Measurements from ENCODE around the gene MAP6. TPM values are rescaled to one million over a fixed set of nuclear protein-coding genes. Genes with fewer than 3 reads are reported as not detected.

The MAP6 gene
- total RNA-seq, 3 donors from 2014 or later (not counting 1 experiment from before 2014, with no cell fraction given): not detected

GRCh38 chr11:75653532-75653931 lies 15.3 kb downstream of the MAP6 start:
- H3K9me3 Mint-ChIP-seq: no peaks in the 10 kb centered on the region
- Histone ChIP-seq H3K4me1 (ENCODE audit: control insufficient read depth, insufficient read depth, low read length) (no peaks in the 10 kb centered on the region), H3K4me3 (ENCODE audit: low read length) (no peak overlapping the region), H3K27ac (ENCODE audit: low read length) (no peak overlapping the region), H3K36me3 (ENCODE audit: control insufficient read depth, insufficient read depth, low read length) (no peaks in the 10 kb centered on the region), H3K9me3 (ENCODE audit: control insufficient read depth, insufficient read depth, low read length) (no peaks in the 10 kb centered on the region), H3K27me3 (ENCODE audit: control insufficient read depth, insufficient read depth, low read length) (no peaks in the 10 kb centered on the region)
- no peak overlapping the region for H3K4me3 Mint-ChIP-seq
- H3K36me3 Mint-ChIP-seq: no peaks in the 10 kb centered on the region
- DNase-seq (no peak), ATAC-seq (no peak)
- TF ChIP-seq CTCF (IDR thresholded peaks at IDR 0.05): no peak
- WGBS (ENCODE audit: insufficient coverage): 100% methylated on average over 1 of the region's 1 CpG
- H3K27ac Mint-ChIP-seq: no peak overlapping the region
- no peaks in the 10 kb centered on the region for H3K4me1 Mint-ChIP-seq
- intact Hi-C loops (cut with micrococcal nuclease): no loop called here
- peaks cover 23 to 35% of the 10 kb centered on the region in 2 donors for H3K27me3 Mint-ChIP-seq (ENCODE audit: low read depth in 2 of 2)

GRCh38 chr11:75652936-75653335 lies 15.9 kb downstream of the MAP6 start:
- TF ChIP-seq CTCF (IDR thresholded peaks at IDR 0.05): no peak
- no peaks in the 10 kb centered on the region for H3K4me1 Mint-ChIP-seq
- H3K36me3 ChIP-seq (ENCODE audit: control insufficient read depth, insufficient read depth, low read length): no peaks in the 10 kb centered on the region
- H3K27ac ChIP-seq (ENCODE audit: low read length): no peak overlapping the region
- no peaks in the 10 kb centered on the region for H3K36me3 Mint-ChIP-seq
- H3K4me3 Mint-ChIP-seq: no peak overlapping the region
- WGBS (ENCODE audit: insufficient coverage): 95% methylated on average over 6 of the region's 6 CpGs
- no peak overlapping the region for H3K27ac Mint-ChIP-seq
- no peaks in the 10 kb centered on the region for H3K9me3 ChIP-seq (ENCODE audit: control insufficient read depth, insufficient read depth, low read length)
- no peaks in the 10 kb centered on the region for H3K9me3 Mint-ChIP-seq
- intact Hi-C loops (cut with micrococcal nuclease): no loop called here
- H3K4me3 ChIP-seq (ENCODE audit: low read length): no peak overlapping the region
- H3K27me3 Mint-ChIP-seq (ENCODE audit: low read depth in 2 of 2): peaks cover 20 to 29% of the 10 kb centered on the region in 2 donors
- no peak for ATAC-seq
- no peaks in the 10 kb centered on the region for H3K27me3 ChIP-seq (ENCODE audit: control insufficient read depth, insufficient read depth, low read length)
- DNase-seq: no peak
- H3K4me1 ChIP-seq (ENCODE audit: control insufficient read depth, insufficient read depth, low read length): no peaks in the 10 kb centered on the region

- Mint-ChIP-seq H3K4me3 (no peak overlapping the region), H3K36me3 (no peaks in the 10 kb centered on the region), H3K27ac (no peak overlapping the region), H3K4me1 (no peaks in the 10 kb centered on the region), H3K9me3 (no peaks in the 10 kb centered on the region), H3K27me3 (ENCODE audit: low read depth in 2 of 2) (peaks cover 12 to 24% of the 10 kb centered on the region in 2 donors)
- Histone ChIP-seq H3K4me3 (ENCODE audit: low read length) (no peak overlapping the region), H3K9me3 (ENCODE audit: control insufficient read depth, insufficient read depth, low read length) (no peaks in the 10 kb centered on the region), H3K36me3 (ENCODE audit: control insufficient read depth, insufficient read depth, low read length) (no peaks in the 10 kb centered on the region), H3K27me3 (ENCODE audit: control insufficient read depth, insufficient read depth, low read length) (no peaks in the 10 kb centered on the region), H3K4me1 (ENCODE audit: control insufficient read depth, insufficient read depth, low read length) (no peaks in the 10 kb centered on the region), H3K27ac (ENCODE audit: low read length) (no peak overlapping the region)
- ATAC-seq (no peak), DNase-seq (no peak)
- TF ChIP-seq CTCF (IDR thresholded peaks at IDR 0.05): no peak
- intact Hi-C loops (cut with micrococcal nuclease): no loop called here
- 85% methylated on average over 4 of the region's 4 CpGs for WGBS (ENCODE audit: insufficient coverage)
Observed at GRCh38 chr11:75651218-75651617, 17.6 kb downstream of the MAP6 start.

GRCh38 chr11:75650167-75650723 lies 18.6 kb downstream of the MAP6 start:
- Histone ChIP-seq H3K36me3 (ENCODE audit: control insufficient read depth, insufficient read depth, low read length) (no peaks in the 10 kb centered on the region), H3K4me1 (ENCODE audit: control insufficient read depth, insufficient read depth, low read length) (no peaks in the 10 kb centered on the region), H3K27ac (ENCODE audit: low read length) (no peak overlapping the region), H3K4me3 (ENCODE audit: low read length) (no peak overlapping the region), H3K9me3 (ENCODE audit: control insufficient read depth, insufficient read depth, low read length) (no peaks in the 10 kb centered on the region), H3K27me3 (ENCODE audit: control insufficient read depth, insufficient read depth, low read length) (no peaks in the 10 kb centered on the region)
- Mint-ChIP-seq H3K9me3 (no peaks in the 10 kb centered on the region), H3K27me3 (ENCODE audit: low read depth in 2 of 2) (peaks cover 18 to 32% of the 10 kb centered on the region in 2 donors), H3K36me3 (no peaks in the 10 kb centered on the region), H3K27ac (no peak overlapping the region), H3K4me3 (no peak overlapping the region), H3K4me1 (no peaks in the 10 kb centered on the region)
- intact Hi-C loops (cut with micrococcal nuclease): no loop called here
- no peak for DNase-seq
- no peak for TF ChIP-seq CTCF (IDR thresholded peaks at IDR 0.05)
- WGBS (ENCODE audit: insufficient coverage): 82% methylated on average over 3 of the region's 3 CpGs
- no peak for ATAC-seq

Data from natural killer cell (primary cell).